KMS-11 (cell line): ENCODE measurements around the gene NKPD1.

Experiments used
- H2AFZ ChIP-seq: fragments of 200-600 bp; sonication (generic); 2 replicates; pipeline ENCODE4 v1.6.1; 2016; ENCODE audit warnings: antibody characterized with exemption, mixed run types, low read depth
- H3K27ac ChIP-seq: fragments of 200-600 bp; sonication (generic); 2 replicates; pipeline ENCODE4 v1.6.1; 2016; ENCODE audit warnings: mild to moderate bottlenecking, mixed run types
- H3K27me3 ChIP-seq: fragments of 200-600 bp; sonication (generic); 2 replicates; pipeline ENCODE4 v1.6.1; 2017; ENCODE audit warnings: mild to moderate bottlenecking, low read depth, mixed run types, moderate library complexity; ENCODE audit not compliant: insufficient read depth
- H3K36me3 ChIP-seq: fragments of 200-600 bp; sonication (generic); 2 replicates; pipeline ENCODE4 v1.6.1; 2017; ENCODE audit warnings: mild to moderate bottlenecking, mixed run types; ENCODE audit not compliant: insufficient read depth
- H3K4me1 ChIP-seq: fragments of 200-600 bp; sonication (generic); 2 replicates; pipeline ENCODE4 v1.6.1; 2016; ENCODE audit warnings: mild to moderate bottlenecking, low read depth, mixed run types; ENCODE audit not compliant: poor library complexity, severe bottlenecking
- H3K4me2 ChIP-seq: fragments of 200-600 bp; sonication (generic); 2 replicates; pipeline ENCODE4 v1.7.0; 2016; ENCODE audit warnings: mild to moderate bottlenecking, mixed run types
- H3K4me3 ChIP-seq: fragments of 200-600 bp; sonication (generic); IDR thresholded peaks from 2 replicates; pipeline ENCODE4 v1.6.1; 2017; ENCODE audit warnings: low read depth, low read length, mixed read lengths; ENCODE audit not compliant: insufficient read depth
- H3K79me2 ChIP-seq: fragments of 200-600 bp; sonication (generic); 2 replicates; pipeline ENCODE4 v1.6.1; 2016; ENCODE audit warnings: low read depth, mixed run types; ENCODE audit not compliant: insufficient read depth
- H3K9ac ChIP-seq: fragments of 200-600 bp; sonication (generic); 2 replicates; pipeline ENCODE4 v1.6.1; 2016; ENCODE audit warnings: mild to moderate bottlenecking, mixed run types
- H4K20me1 ChIP-seq: fragments of 200-600 bp; sonication (generic); 2 replicates; pipeline ENCODE4 v1.6.1; 2016; ENCODE audit warnings: mild to moderate bottlenecking, mixed run types; ENCODE audit not compliant: insufficient read depth
- TF ChIP-seq, protein P1 (sequence below): fragments of 200-600 bp; sonication (generic); conservative IDR thresholded peaks from 2 replicates; pipeline ENCODE4 v1.6.1; 2017; ENCODE audit warnings: low read depth, mild to moderate bottlenecking, antibody characterized with exemption, low read length, moderate library complexity, mixed read lengths

Gene NKPD1

DNA sequence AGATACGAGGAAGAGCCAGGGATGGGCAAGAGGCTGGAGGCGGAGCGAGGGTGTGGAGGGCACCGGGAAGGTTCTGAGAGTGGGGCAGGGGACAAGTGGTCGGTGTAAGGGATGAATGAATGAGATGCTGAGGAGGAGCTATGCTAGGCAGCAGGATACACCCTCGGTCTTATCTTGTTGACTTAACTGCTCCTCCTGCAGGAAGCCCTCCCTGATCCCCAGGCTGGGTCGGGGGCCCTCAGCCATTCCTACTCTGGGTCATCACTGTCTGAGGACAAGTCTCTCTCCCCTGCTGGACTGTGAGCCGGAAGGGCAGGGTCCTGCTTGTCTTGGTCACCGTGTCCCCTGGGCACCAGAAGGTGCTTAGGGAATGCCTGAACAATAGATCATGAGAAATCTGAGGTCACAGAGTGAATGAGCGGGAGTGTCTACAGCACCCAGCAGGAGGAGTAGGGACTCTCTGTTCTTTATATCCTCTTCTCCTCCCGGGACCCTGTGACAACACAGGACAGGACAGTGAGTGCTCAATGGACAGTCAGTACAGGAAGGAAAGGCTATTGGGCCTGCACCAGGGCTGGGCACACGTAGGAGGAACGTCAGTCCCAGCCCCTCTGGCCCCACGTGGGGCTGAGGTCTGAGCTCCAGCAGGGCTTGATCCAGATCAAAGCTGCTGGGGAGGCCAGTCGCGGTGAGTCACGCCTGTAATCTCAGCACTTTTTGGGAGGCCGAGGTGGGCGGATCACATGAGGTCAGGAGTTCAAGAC lies 6.5 kb downstream of the NKPD1 start:
- H4K20me1 ChIP-seq = no peaks in the 10 kb centered on the region
- no peak overlapping the region for H2AFZ ChIP-seq
- no peaks in the 10 kb centered on the region for H3K27me3 ChIP-seq
- no peak overlapping the region for H3K27ac ChIP-seq
- no peaks in the 10 kb centered on the region for H3K79me2 ChIP-seq
- H3K9ac ChIP-seq = no peak overlapping the region
- H3K4me2 ChIP-seq = no peak overlapping the region
- TF ChIP-seq, protein P1, sequence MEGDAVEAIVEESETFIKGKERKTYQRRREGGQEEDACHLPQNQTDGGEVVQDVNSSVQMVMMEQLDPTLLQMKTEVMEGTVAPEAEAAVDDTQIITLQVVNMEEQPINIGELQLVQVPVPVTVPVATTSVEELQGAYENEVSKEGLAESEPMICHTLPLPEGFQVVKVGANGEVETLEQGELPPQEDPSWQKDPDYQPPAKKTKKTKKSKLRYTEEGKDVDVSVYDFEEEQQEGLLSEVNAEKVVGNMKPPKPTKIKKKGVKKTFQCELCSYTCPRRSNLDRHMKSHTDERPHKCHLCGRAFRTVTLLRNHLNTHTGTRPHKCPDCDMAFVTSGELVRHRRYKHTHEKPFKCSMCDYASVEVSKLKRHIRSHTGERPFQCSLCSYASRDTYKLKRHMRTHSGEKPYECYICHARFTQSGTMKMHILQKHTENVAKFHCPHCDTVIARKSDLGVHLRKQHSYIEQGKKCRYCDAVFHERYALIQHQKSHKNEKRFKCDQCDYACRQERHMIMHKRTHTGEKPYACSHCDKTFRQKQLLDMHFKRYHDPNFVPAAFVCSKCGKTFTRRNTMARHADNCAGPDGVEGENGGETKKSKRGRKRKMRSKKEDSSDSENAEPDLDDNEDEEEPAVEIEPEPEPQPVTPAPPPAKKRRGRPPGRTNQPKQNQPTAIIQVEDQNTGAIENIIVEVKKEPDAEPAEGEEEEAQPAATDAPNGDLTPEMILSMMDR = no peak
- no peak overlapping the region for H3K4me3 ChIP-seq
- H3K36me3 ChIP-seq = no peaks in the 10 kb centered on the region
- no peaks in the 10 kb centered on the region for H3K4me1 ChIP-seq

DNA sequence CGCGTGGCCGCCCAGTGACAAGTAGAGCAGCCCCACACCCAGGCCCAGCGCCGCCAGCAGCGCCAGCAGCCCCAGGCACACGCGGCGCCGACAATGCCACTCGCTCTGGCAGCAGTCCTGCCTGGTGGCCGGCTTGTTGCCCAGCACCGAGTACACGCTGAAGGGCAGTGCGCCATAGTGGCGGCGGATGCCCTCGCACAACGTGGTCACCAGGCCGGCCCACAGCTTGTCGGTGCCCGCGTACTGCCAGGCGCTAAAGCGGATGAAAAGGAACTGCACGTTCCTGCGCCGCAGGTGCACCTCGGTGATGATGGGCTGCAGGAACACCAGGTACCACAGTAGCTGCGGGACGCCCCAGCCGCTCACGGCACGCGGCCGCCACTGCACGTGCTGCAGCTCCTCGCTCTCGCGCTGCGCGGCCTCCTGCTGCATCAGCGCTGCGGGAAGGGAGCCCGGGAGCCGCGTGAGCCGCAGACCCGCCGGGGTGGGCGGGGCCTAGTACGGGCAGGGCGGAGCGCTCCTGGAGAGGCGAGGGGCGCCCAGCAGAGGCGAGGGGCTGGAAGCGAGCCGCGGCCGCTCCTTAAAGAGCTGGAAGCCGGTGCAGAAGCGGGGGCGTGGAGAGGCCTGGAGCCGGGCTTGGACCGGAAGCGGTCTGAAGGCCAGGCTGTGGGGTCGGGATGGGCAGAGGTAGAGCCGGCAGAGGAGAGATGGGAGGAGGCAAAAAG lies 7.3 kb downstream of the NKPD1 start:
- no peak overlapping the region for H3K4me3 ChIP-seq
- no peaks in the 10 kb centered on the region for H3K27me3 ChIP-seq
- H3K27ac ChIP-seq = no peak overlapping the region
- no peak overlapping the region for H3K4me2 ChIP-seq
- TF ChIP-seq, protein P1 = no peak
- no peaks in the 10 kb centered on the region for H3K36me3 ChIP-seq
- no peak overlapping the region for H3K9ac ChIP-seq
- no peaks in the 10 kb centered on the region for H4K20me1 ChIP-seq
- no peaks in the 10 kb centered on the region for H3K79me2 ChIP-seq
- H2AFZ ChIP-seq = no peak overlapping the region
- no peaks in the 10 kb centered on the region for H3K4me1 ChIP-seq

DNA sequence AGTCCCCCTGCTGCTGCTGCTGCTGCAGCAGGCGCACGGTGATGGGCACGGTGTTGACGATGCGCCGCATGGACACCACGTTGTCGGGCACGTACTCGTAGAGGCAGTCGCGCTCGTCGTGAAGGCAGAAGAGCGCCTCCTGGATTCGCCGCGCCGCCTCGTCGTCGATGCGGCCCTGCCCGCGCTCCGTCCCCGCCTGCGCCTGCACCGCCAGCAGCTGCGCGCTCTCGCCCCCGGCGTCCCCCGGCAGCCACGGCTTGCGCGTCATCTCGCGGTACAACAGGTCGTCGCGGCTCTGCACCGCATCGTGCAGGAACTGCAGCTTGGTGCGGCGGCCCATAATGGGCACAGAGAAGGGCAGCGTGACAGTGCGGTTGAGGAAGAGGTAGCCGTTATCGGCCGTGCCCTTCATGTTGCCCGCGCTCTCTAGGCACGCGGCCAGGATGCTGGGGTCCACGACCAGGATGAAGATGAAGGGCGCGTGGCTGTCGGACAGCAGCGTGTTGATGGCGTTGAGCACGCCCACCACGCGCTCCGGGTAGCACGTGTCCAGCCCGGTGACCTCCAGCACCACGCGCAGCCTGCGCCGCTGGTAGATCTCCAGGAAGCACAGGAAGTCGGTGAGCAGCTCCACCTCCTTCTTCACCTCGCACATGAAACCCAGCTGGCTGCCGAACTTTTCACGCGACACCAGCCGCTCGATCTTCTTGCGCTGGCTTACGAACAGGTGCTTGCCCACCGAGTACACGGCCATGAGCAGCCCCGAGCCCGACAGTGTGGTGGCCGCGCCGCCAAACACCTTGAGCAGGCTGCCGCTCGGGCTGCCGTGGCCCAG lies 8.1 kb downstream of the NKPD1 start:
- no peaks in the 10 kb centered on the region for H3K79me2 ChIP-seq
- no peaks in the 10 kb centered on the region for H3K36me3 ChIP-seq
- H2AFZ ChIP-seq = no peak overlapping the region
- no peak overlapping the region for H3K4me3 ChIP-seq
- H3K27me3 ChIP-seq = no peaks in the 10 kb centered on the region
- no peaks in the 10 kb centered on the region for H3K4me1 ChIP-seq
- H3K9ac ChIP-seq = no peak overlapping the region
- no peak overlapping the region for H3K27ac ChIP-seq
- TF ChIP-seq, protein P1 = no peak
- H4K20me1 ChIP-seq = no peaks in the 10 kb centered on the region
- H3K4me2 ChIP-seq = no peak overlapping the region

DNA sequence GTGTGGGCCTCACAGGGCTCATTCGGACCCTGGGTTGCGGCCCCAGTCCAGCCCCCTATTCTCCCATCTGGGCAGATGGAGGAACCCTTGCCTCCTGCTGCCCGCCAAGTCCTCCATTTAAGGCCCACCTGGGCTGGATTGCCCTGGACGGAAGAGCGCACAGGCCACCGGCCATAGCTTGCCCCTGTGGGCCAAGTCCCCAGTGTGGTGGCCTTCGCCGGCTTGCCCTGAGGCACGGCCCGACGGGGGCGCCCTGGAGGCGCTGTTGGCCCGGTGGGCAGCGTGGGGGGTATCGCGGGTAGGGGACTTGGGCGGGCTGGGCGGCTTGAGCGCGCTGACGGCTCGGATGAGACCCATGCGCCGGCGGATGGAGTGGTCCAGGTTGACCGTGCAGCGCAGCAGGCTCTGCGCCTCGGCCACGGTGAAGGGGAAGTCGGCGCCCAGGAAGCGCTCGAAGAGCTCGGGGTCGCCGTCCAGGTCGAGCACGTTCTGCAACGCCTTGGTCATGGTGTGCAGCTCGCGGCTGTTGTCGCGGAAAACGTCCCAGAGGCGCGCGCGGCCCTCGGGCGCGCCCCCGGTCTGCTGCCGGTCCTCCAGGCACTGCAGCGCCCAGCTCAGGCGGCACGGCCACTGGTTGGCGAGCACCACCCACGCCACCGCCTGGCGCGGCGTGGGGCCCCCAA lies 8.8 kb downstream of the NKPD1 start:
- H3K4me1 ChIP-seq = no peaks in the 10 kb centered on the region
- no peak overlapping the region for H3K27ac ChIP-seq
- TF ChIP-seq, protein P1 = no peak
- no peaks in the 10 kb centered on the region for H3K79me2 ChIP-seq
- no peak overlapping the region for H3K9ac ChIP-seq
- H3K4me3 ChIP-seq = no peak overlapping the region
- H3K4me2 ChIP-seq = no peak overlapping the region
- no peaks in the 10 kb centered on the region for H3K36me3 ChIP-seq
- no peaks in the 10 kb centered on the region for H3K27me3 ChIP-seq
- H4K20me1 ChIP-seq = no peaks in the 10 kb centered on the region
- H2AFZ ChIP-seq = no peak overlapping the region
